Mammary epithelial cell (primary cell): ENCODE measurements around the gene PTPN2.

Experiments used
- CTCF ChIP-seq, 2 donors: IDR thresholded peaks in 1 of 2; conservative IDR thresholded peaks in 1 of 2; 2 replicates each; pipeline ENCODE4 v1.5.1; 2011 to 2012; ENCODE audit warnings: inconsistent platforms in 2 of 2, low read length in 2 of 2, mild to moderate bottlenecking in 2 of 2, control low read depth in 1 of 2, low read depth in 1 of 2; ENCODE audit not compliant: insufficient read depth in 1 of 2; ENCODE audit errors: extremely low read depth in 1 of 2
- EZH2 ChIP-seq: IDR thresholded peaks from 2 replicates; pipeline ENCODE4 v1.6.1; 2012; ENCODE audit warnings: low read length, inconsistent platforms, borderline replicate concordance

GRCh38 chr18:12791610-12792009 is 92.4 kb downstream of the PTPN2 start:
- TF ChIP-seq CTCF (conservative IDR thresholded peaks at IDR 0.05 in 1 of 2, IDR thresholded peaks at IDR 0.05 in 1 of 2; ENCODE audit: extremely low read depth in 1 of 2, insufficient read depth in 1 of 2, low read depth in 1 of 2, low read length in 2 of 2), result no peak
- TF ChIP-seq EZH2, result no peak
